ENCODE data around the gene WEE2.

The WEE2 gene

DNA sequence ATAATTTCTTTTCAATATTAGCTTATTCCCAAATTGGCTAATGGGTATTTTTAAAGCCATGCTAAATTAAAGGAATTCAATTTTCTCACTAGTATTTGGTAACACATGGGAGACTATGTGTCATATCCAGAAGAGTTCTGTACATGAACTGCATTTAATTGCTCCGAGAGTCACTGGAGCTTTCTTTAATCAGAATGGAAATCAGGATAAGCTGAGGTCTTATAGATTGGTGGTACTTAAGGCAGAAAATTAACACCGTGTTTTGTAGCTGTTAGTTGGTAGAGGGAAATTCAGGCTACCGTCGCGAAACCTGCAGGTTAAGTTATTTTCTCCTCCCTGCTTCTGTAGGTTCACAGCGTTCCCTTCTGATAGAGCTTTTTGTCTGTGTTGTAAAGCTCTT is at the start of gene WEE2:
TSS of gene WEE2 (plus strand) at position 3 of the 400 bp plus-strand sequence. CDS start 406 bp downstream, outside the sequence.
- no peak for DNase-seq
- in situ Hi-C loops (cut with HindIII; ENCODE audit: low pct_ligation_motif_present, low pct_unique_long_range_greater_than_20kb, low sequenced_read_pairs): no loop called here

DNA sequence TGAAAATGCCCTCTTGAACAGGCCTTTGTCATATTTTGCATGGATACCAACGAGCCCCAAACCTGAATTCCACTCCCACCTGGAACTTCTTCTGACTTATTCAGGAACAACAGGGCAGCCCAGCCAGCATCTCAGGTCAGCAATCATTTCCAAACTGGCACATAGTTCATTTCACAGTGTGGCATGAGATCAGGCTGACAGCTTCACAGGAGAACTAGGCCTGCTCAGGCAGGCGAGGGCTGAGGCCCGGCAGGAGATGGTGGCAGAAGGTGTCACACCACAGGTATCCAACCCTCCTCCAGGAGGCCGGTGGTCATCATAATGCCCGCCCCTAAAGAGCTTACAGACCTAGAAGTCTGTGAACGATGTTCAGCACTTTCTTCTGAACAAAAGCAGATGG is 48.7 kb upstream of the WEE2 start:
- DNase-seq: no peak
- in situ Hi-C loops (cut with HindIII; ENCODE audit: low pct_ligation_motif_present, low pct_unique_long_range_greater_than_20kb, low sequenced_read_pairs): no loop called here

GRCh38 chr7:141660259-141660658 is 47.9 kb upstream of the WEE2 start:
- in situ Hi-C loops (cut with HindIII; ENCODE audit: low pct_ligation_motif_present, low pct_unique_long_range_greater_than_20kb, low sequenced_read_pairs): no loop called here
- DNase-seq: no peak

- DNase-seq: no peak
- in situ Hi-C loops (cut with HindIII; ENCODE audit: low pct_ligation_motif_present, low pct_unique_long_range_greater_than_20kb, low sequenced_read_pairs): no loop called here
Measured at GRCh38 chr7:141663081-141663849, 44.9 kb upstream of the WEE2 start.

GRCh38 chr7:141664450-141664849 is 43.7 kb upstream of the WEE2 start:
- no peak for DNase-seq
- in situ Hi-C loops (cut with HindIII; ENCODE audit: low pct_ligation_motif_present, low pct_unique_long_range_greater_than_20kb, low sequenced_read_pairs): no loop called here

DNA sequence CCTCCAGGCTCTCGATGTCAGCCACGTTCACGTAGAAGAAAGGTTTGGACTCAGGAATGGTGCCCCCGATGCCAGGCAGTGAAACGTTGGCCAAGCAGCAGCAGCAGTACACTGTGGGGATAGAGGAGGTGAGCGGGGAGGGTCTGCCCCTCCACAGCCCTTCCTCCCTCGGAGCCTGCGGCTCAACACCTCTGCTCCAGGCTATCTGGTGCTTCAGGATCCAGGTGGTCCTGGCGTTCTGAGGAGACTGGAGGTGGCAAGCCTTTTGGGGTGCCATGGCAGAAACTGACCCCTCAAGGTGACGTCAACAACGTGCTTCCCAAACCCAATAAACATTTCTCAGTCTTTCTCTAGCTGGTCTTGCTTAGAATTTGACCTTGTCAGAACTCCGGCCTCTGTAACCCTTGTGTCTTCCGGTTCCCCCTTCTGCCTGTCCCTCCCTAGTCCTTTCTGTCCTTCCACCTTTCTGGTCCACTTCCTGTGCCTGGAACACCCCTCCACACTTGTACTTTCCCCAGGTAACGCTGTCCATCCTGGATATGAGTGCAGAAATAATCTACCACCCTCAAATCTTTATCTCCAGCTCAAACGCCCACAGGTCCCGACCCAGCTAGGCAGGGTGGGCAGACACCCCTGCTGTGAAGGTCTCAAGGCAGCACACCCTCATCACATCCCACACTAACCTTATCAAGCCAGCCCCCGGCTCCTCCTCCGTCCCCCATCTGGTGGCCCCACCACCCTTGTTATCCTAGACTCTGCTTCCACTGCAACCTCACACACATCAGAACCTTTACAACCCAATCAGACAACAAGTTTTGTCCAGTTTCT is 42.7 kb upstream of the WEE2 start:
- no peak for DNase-seq
- in situ Hi-C loops (cut with HindIII; ENCODE audit: low pct_ligation_motif_present, low pct_unique_long_range_greater_than_20kb, low sequenced_read_pairs): no loop called here

- in situ Hi-C loops (cut with HindIII; ENCODE audit: low pct_ligation_motif_present, low pct_unique_long_range_greater_than_20kb, low sequenced_read_pairs): no loop called here
Measured at GRCh38 chr7:141666071-141666470, 42.1 kb upstream of the WEE2 start.

DNA sequence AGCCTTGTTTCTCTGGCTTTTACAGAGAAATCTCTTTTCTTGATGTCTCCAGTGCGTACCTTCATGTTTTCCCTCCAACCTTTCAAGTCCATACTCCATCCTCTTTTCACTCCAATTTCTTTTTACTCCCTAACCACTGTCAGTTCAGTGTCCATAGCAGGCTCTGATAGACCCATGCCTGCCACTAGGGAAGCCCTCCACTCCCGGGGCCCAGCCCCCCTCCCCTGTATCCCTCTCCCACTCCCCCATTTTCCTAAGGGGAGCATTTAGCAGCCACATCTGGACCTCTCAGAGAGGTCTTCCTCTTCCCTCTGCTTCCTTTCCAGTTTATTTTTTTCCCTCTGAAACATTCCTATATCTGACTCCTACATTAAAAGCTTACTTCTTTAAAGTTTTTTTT is 39.3 kb upstream of the WEE2 start:
- no peak for DNase-seq
- in situ Hi-C loops (cut with HindIII; ENCODE audit: low pct_ligation_motif_present, low pct_unique_long_range_greater_than_20kb, low sequenced_read_pairs): no loop called here

More at GRCh38 chr7:141666071-141666470, 42.1 kb upstream of the WEE2 start:
- no peak for DNase-seq

- in situ Hi-C loops (cut with HindIII; ENCODE audit: low pct_ligation_motif_present, low pct_unique_long_range_greater_than_20kb, low sequenced_read_pairs): no loop called here
Measured at GRCh38 chr7:141671705-141672496, 36.3 kb upstream of the WEE2 start.

GRCh38 chr7:141673346-141673745 is 34.8 kb upstream of the WEE2 start:
- DNase-seq: no peak
- in situ Hi-C loops (cut with HindIII; ENCODE audit: low pct_ligation_motif_present, low pct_unique_long_range_greater_than_20kb, low sequenced_read_pairs): no loop called here

More at GRCh38 chr7:141671705-141672496, 36.3 kb upstream of the WEE2 start:
- no peak for DNase-seq

GRCh38 chr7:141674171-141674671 is 33.9 kb upstream of the WEE2 start:
- no peak for DNase-seq
- in situ Hi-C loops (cut with HindIII; ENCODE audit: low pct_ligation_motif_present, low pct_unique_long_range_greater_than_20kb, low sequenced_read_pairs): no loop called here

- no peak for DNase-seq
- in situ Hi-C loops (cut with HindIII; ENCODE audit: low pct_ligation_motif_present, low pct_unique_long_range_greater_than_20kb, low sequenced_read_pairs): no loop called here
Measured at GRCh38 chr7:141674702-141675101, 33.5 kb upstream of the WEE2 start.

- no peak for DNase-seq
- in situ Hi-C loops (cut with HindIII; ENCODE audit: low pct_ligation_motif_present, low pct_unique_long_range_greater_than_20kb, low sequenced_read_pairs): no loop called here
Measured at GRCh38 chr7:141675436-141676215, 32.5 kb upstream of the WEE2 start.

GRCh38 chr7:141676618-141677017 is 31.5 kb upstream of the WEE2 start:
- in situ Hi-C loops (cut with HindIII; ENCODE audit: low pct_ligation_motif_present, low pct_unique_long_range_greater_than_20kb, low sequenced_read_pairs): no loop called here
- no peak for DNase-seq

- in situ Hi-C loops (cut with HindIII; ENCODE audit: low pct_ligation_motif_present, low pct_unique_long_range_greater_than_20kb, low sequenced_read_pairs): no loop called here
Measured at GRCh38 chr7:141679014-141679413, 29.1 kb upstream of the WEE2 start.

GRCh38 chr7:141685285-141686023 is 22.7 kb upstream of the WEE2 start:
- in situ Hi-C loops (cut with HindIII; ENCODE audit: low pct_ligation_motif_present, low pct_unique_long_range_greater_than_20kb, low sequenced_read_pairs): no loop called here
- DNase-seq: no peak

More at GRCh38 chr7:141679014-141679413, 29.1 kb upstream of the WEE2 start:
- no peak for DNase-seq

DNA sequence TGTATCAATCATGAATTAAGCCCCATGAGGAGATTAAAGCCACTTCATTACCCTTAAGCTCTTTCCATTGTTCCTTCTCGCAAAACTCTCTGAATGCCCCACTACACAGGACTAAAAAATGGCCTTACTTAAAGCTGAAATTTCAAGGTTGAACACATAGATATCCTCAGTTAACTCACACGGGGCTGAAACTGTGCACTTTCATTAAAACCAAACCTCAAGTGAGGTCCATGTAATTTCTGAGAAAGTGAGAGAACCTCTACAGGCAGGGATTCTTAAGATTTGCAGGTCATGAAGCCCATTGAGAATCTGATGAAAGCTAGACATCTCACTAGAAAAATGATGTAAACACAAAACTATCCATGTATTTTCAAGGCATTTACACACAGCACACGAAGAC is 22.1 kb upstream of the WEE2 start:
- DNase-seq: no peak
- in situ Hi-C loops (cut with HindIII; ENCODE audit: low pct_ligation_motif_present, low pct_unique_long_range_greater_than_20kb, low sequenced_read_pairs): no loop called here
